ENCODE results near the gene PDE2A. TPM values are rescaled to one million over a fixed set of nuclear protein-coding genes. Genes with fewer than 3 reads are reported as not detected.

Gene PDE2A
- total RNA-seq, 1 donor from 2014 or later = 1.4 TPM

GRCh38 chr11:72711141-72711540 is 36.9 kb upstream of the PDE2A start:
- intact Hi-C loops (cut with micrococcal nuclease) = no loop called here
- H3K36me3 Mint-ChIP-seq (ENCODE audit: low read depth) = peaks cover 70% of the 10 kb centered on the region
- TF ChIP-seq CTCF (IDR thresholded peaks at IDR 0.05) = no peak
- ATAC-seq (ENCODE audit: low read depth) (no peak), DNase-seq (no peak)
- H3K27ac Mint-ChIP-seq = no peak overlapping the region
- H3K4me1 Mint-ChIP-seq = peaks cover 14% of the 10 kb centered on the region
- H3K4me3 Mint-ChIP-seq = no peak overlapping the region
- H3K27me3 Mint-ChIP-seq = no peaks in the 10 kb centered on the region
- CTCF ChIA-PET = no interaction called here
- POLR2A ChIA-PET = no interaction called here
- H3K9me3 Mint-ChIP-seq = no peaks in the 10 kb centered on the region

GRCh38 chr11:72710278-72710677 is 36.1 kb upstream of the PDE2A start:
- DNase-seq = no peak
- H3K4me3 Mint-ChIP-seq = no peak overlapping the region
- intact Hi-C loops (cut with micrococcal nuclease) = no loop called here
- POLR2A ChIA-PET = no interaction called here
- no peak for ATAC-seq (ENCODE audit: low read depth)
- H3K36me3 Mint-ChIP-seq (ENCODE audit: low read depth) = peaks cover 75% of the 10 kb centered on the region
- H3K27me3 Mint-ChIP-seq = no peaks in the 10 kb centered on the region
- peaks cover 12% of the 10 kb centered on the region for H3K4me1 Mint-ChIP-seq
- H3K9me3 Mint-ChIP-seq = no peaks in the 10 kb centered on the region
- no peak overlapping the region for H3K27ac Mint-ChIP-seq
- no peak for TF ChIP-seq CTCF (IDR thresholded peaks at IDR 0.05)
- CTCF ChIA-PET = no interaction called here

GRCh38 chr11:72709478-72710238 is 35.4 kb upstream of the PDE2A start:
- ChIA-PET CTCF (no interaction called here), POLR2A (no interaction called here)
- Mint-ChIP-seq H3K4me3 (no peak overlapping the region), H3K4me1 (peaks cover 10% of the 10 kb centered on the region), H3K9me3 (no peaks in the 10 kb centered on the region), H3K27me3 (no peaks in the 10 kb centered on the region), H3K27ac (no peak overlapping the region), H3K36me3 (ENCODE audit: low read depth) (peaks cover 77% of the 10 kb centered on the region)
- no peak for ATAC-seq (ENCODE audit: low read depth)
- DNase-seq = no peak
- intact Hi-C loops (cut with micrococcal nuclease) = no loop called here
- no peak for TF ChIP-seq CTCF (IDR thresholded peaks at IDR 0.05)

- CTCF ChIA-PET = no interaction called here
- Mint-ChIP-seq H3K9me3 (no peaks in the 10 kb centered on the region), H3K4me1 (peaks cover 2% of the 10 kb centered on the region), H3K4me3 (no peak overlapping the region), H3K27me3 (no peaks in the 10 kb centered on the region), H3K36me3 (ENCODE audit: low read depth) (peaks cover 82% of the 10 kb centered on the region), H3K27ac (no peak overlapping the region)
- ATAC-seq (ENCODE audit: low read depth) (no peak), DNase-seq (no peak)
- intact Hi-C loops (cut with micrococcal nuclease) = no loop called here
- POLR2A ChIA-PET = no interaction called here
- no peak for TF ChIP-seq CTCF (IDR thresholded peaks at IDR 0.05)
Observed at GRCh38 chr11:72707032-72707431, 32.8 kb upstream of the PDE2A start.

- no peak for TF ChIP-seq CTCF (IDR thresholded peaks at IDR 0.05)
- ATAC-seq (ENCODE audit: low read depth) (no peak), DNase-seq (no peak)
- POLR2A ChIA-PET = no interaction called here
- H3K36me3 Mint-ChIP-seq (ENCODE audit: low read depth) = peaks cover 86% of the 10 kb centered on the region
- no peaks in the 10 kb centered on the region for H3K9me3 Mint-ChIP-seq
- no peaks in the 10 kb centered on the region for H3K27me3 Mint-ChIP-seq
- no peak overlapping the region for H3K27ac Mint-ChIP-seq
- peaks cover 2% of the 10 kb centered on the region for H3K4me1 Mint-ChIP-seq
- intact Hi-C loops (cut with micrococcal nuclease) = no loop called here
- H3K4me3 Mint-ChIP-seq = no peak overlapping the region
- CTCF ChIA-PET = no interaction called here
Observed at GRCh38 chr11:72706579-72706978, 32.4 kb upstream of the PDE2A start.
